SK-N-SH treated with all-trans-retinoic acid at 6 μM for 48 hours (cell line): ENCODE data around the gene MYBPC1.
A peak's percentile ranks its signal among the peaks of the same experiment; 100 is the strongest.
"Not testable (repeated sequence)": the region's sequence is repeated elsewhere in the genome, so short reads cannot be mapped to it uniquely, and the experiment has no call there.

Experiments used
- ATAC-seq: fragments of 200-7000 bp; cut with Tn5 transposase; 3 replicates; pipeline ENCODE4 v1.9.1; 2020; ENCODE audit warnings: mild to moderate bottlenecking, moderate library complexity
- ARNTL ChIP-seq: fragments of 450-650 bp; formaldehyde crosslinking; IDR thresholded peaks from 2 replicates; pipeline ENCODE4 v1.5.0; 2020; ENCODE audit warnings: low read depth, mild to moderate bottlenecking, moderate library complexity, borderline replicate concordance
- BACH2 ChIP-seq: fragments of 250-450 bp; sonication (Bioruptor Pico); IDR thresholded peaks from 2 replicates; pipeline ENCODE4 v1.9.0; 2021; ENCODE audit warnings: mild to moderate bottlenecking, borderline replicate concordance
- CSDC2 ChIP-seq: fragments of 250-450 bp; sonication (Bioruptor Pico); IDR thresholded peaks from 2 replicates; pipeline ENCODE4 v1.5.0; 2020; ENCODE audit warnings: mild to moderate bottlenecking, moderate library complexity
- ESRRG ChIP-seq: fragments of 250-450 bp; sonication (Bioruptor Pico); IDR thresholded peaks from 2 replicates; pipeline ENCODE4 v1.6.1; 2021; ENCODE audit warnings: mild to moderate bottlenecking
- OSR1 ChIP-seq: fragments of 250-450 bp; sonication (Bioruptor Pico); IDR thresholded peaks from 2 replicates; pipeline ENCODE4 v1.8.0; 2022; ENCODE audit warnings: moderate library complexity, mild to moderate bottlenecking, inconsistent platforms
- RARB ChIP-seq: fragments of 250-450 bp; sonication (Bioruptor Pico); IDR thresholded peaks from 2 replicates; pipeline ENCODE4 v1.8.0; 2021; ENCODE audit warnings: mild to moderate bottlenecking, moderate library complexity
- SNAI2 ChIP-seq: fragments of 250-450 bp; sonication (Bioruptor Pico); IDR thresholded peaks from 2 replicates; pipeline ENCODE4 v1.5.0; 2020; ENCODE audit warnings: mild to moderate bottlenecking, moderate library complexity
- TCF4 ChIP-seq: fragments of 250-450 bp; sonication (Bioruptor Pico); IDR thresholded peaks from 2 replicates; pipeline ENCODE4 v1.8.0; 2021; ENCODE audit warnings: mild to moderate bottlenecking, moderate library complexity, borderline replicate concordance
- TOX ChIP-seq: fragments of 250-450 bp; sonication (Bioruptor Pico); IDR thresholded peaks from 2 replicates; pipeline ENCODE4 v1.8.0; 2021; ENCODE audit warnings: mild to moderate bottlenecking, moderate library complexity, borderline replicate concordance
- ZFP30 ChIP-seq: fragments of 450-650 bp; formaldehyde crosslinking; IDR thresholded peaks from 2 replicates; pipeline ENCODE4 v1.5.0; 2022; ENCODE audit warnings: mild to moderate bottlenecking, moderate library complexity
- ZNF565 ChIP-seq: fragments of 450-650 bp; formaldehyde crosslinking; conservative IDR thresholded peaks from 2 replicates; pipeline ENCODE4 v1.5.0; 2020; ENCODE audit warnings: low read depth, mild to moderate bottlenecking, moderate library complexity
- ZNF70 ChIP-seq: fragments of 450-650 bp; formaldehyde crosslinking; IDR thresholded peaks from 2 replicates; pipeline ENCODE4 v1.5.0; 2020; ENCODE audit warnings: mild to moderate bottlenecking, moderate library complexity
- ZNF8 ChIP-seq: fragments of 450-650 bp; formaldehyde crosslinking; IDR thresholded peaks from 2 replicates; pipeline ENCODE4 v1.5.0; 2020; ENCODE audit warnings: mild to moderate bottlenecking, moderate library complexity
- TF ChIP-seq, protein P1 (sequence below): fragments of 250-450 bp; sonication (Bioruptor Pico); IDR thresholded peaks from 2 replicates; pipeline ENCODE4 v1.5.1; 2021; ENCODE audit warnings: mild to moderate bottlenecking, moderate library complexity
- TF ChIP-seq, protein P2 (sequence below): fragments of 250-450 bp; sonication (Bioruptor Pico); IDR thresholded peaks from 2 replicates; pipeline ENCODE4 v1.5.1; 2020; ENCODE audit warnings: low read depth, mild to moderate bottlenecking, moderate library complexity

MYBPC1 gene, protein sequence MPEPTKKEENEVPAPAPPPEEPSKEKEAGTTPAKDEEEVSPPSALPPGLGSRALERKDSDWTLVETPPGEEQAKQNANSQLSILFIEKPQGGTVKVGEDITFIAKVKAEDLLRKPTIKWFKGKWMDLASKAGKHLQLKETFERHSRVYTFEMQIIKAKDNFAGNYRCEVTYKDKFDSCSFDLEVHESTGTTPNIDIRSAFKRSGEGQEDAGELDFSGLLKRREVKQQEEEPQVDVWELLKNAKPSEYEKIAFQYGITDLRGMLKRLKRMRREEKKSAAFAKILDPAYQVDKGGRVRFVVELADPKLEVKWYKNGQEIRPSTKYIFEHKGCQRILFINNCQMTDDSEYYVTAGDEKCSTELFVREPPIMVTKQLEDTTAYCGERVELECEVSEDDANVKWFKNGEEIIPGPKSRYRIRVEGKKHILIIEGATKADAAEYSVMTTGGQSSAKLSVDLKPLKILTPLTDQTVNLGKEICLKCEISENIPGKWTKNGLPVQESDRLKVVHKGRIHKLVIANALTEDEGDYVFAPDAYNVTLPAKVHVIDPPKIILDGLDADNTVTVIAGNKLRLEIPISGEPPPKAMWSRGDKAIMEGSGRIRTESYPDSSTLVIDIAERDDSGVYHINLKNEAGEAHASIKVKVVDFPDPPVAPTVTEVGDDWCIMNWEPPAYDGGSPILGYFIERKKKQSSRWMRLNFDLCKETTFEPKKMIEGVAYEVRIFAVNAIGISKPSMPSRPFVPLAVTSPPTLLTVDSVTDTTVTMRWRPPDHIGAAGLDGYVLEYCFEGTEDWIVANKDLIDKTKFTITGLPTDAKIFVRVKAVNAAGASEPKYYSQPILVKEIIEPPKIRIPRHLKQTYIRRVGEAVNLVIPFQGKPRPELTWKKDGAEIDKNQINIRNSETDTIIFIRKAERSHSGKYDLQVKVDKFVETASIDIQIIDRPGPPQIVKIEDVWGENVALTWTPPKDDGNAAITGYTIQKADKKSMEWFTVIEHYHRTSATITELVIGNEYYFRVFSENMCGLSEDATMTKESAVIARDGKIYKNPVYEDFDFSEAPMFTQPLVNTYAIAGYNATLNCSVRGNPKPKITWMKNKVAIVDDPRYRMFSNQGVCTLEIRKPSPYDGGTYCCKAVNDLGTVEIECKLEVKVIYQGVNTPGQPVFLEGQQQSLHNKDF

DNA sequence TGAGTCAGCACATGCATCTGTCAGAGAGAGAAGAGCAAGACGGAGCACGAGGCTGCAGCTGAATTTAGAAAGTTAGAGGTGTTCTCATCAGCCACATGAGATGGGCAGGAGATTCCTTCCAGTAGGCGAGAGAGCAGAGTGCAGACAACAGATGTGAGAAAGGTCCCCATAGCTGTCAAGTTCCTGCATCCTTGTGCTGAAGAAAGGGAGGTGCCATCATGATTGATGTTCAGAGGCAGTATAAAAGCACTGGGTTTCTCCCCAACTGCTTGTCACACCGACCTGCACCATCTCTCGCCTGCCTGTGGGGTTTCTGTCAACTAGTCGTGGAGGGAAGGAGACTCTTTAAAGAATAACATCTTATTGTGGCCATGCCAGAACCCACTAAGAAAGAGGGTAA lies at the start of gene MYBPC1:
MYBPC1 (plus strand) TSS at position 272 of the 400 bp plus-strand sequence; CDS start at position 372, 100 bp downstream.
- TF ChIP-seq ARNTL (CRISPR knock-in tag) = no peak
- TF ChIP-seq, protein P1, sequence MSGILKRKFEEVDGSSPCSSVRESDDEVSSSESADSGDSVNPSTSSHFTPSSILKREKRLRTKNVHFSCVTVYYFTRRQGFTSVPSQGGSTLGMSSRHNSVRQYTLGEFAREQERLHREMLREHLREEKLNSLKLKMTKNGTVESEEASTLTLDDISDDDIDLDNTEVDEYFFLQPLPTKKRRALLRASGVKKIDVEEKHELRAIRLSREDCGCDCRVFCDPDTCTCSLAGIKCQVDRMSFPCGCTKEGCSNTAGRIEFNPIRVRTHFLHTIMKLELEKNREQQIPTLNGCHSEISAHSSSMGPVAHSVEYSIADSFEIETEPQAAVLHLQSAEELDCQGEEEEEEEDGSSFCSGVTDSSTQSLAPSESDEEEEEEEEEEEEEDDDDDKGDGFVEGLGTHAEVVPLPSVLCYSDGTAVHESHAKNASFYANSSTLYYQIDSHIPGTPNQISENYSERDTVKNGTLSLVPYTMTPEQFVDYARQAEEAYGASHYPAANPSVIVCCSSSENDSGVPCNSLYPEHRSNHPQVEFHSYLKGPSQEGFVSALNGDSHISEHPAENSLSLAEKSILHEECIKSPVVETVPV = no peak
- TF ChIP-seq ZFP30 (CRISPR knock-in tag) = no peak
- TF ChIP-seq TCF4 (CRISPR knock-in tag) = no peak
- no peak for TF ChIP-seq OSR1 (CRISPR knock-in tag)
- TF ChIP-seq, protein P2, sequence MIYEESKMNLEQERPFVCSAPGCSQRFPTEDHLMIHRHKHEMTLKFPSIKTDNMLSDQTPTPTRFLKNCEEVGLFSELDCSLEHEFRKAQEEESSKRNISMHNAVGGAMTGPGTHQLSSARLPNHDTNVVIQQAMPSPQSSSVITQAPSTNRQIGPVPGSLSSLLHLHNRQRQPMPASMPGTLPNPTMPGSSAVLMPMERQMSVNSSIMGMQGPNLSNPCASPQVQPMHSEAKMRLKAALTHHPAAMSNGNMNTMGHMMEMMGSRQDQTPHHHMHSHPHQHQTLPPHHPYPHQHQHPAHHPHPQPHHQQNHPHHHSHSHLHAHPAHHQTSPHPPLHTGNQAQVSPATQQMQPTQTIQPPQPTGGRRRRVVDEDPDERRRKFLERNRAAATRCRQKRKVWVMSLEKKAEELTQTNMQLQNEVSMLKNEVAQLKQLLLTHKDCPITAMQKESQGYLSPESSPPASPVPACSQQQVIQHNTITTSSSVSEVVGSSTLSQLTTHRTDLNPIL (CRISPR knock-in tag) = no peak
- TF ChIP-seq BACH2 (CRISPR knock-in tag) = no peak
- ATAC-seq = no peak

DNA sequence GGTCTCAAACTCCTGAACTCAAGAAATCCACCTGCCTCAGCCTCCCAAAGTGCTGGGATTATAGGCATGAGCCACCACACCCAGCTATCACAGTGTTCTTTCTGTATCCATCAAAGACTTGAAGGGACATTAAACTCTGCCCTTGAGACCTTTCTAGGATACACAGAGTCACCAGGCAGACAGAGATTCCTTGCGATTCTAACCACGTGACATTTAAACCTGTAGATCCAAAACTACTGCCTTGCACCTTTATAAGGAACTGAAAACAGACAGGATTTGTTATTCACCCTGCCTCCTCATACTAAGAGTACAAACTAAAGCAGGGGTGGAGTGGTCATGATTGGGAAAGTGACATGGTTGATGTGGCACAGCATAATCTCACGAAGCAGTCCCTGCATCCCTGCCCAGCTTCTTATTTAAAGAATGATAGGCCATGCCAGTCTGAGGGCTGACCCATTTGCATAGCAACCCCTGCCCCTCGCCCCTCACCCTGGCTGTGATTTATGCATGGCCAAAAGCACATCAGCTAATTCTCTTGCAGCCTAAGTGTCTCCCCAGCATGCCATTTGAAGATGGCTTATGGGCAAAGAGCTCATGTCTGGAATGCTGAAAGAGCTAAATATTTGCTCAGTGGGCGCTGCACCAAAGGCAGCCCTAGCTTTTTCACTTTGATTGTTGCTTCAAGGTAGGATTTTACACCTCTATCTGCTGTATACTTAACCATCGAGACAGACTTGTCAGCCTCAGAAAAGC lies 43.2 kb upstream of the MYBPC1 start:
- no peak for ATAC-seq
- TF ChIP-seq CSDC2 (CRISPR knock-in tag) (no peak), SNAI2 (CRISPR knock-in tag) (no peak), ZNF8 (CRISPR knock-in tag) (no peak), ESRRG (no peak), BACH2 (CRISPR knock-in tag) (no peak), ZNF565 (CRISPR knock-in tag) (no peak), RARB (no peak), TOX (CRISPR knock-in tag) (no peak), ZNF70 (CRISPR knock-in tag) (no peak)
- TF ChIP-seq, protein P1 = no peak
- TF ChIP-seq, protein P2 (CRISPR knock-in tag) = no peak

DNA sequence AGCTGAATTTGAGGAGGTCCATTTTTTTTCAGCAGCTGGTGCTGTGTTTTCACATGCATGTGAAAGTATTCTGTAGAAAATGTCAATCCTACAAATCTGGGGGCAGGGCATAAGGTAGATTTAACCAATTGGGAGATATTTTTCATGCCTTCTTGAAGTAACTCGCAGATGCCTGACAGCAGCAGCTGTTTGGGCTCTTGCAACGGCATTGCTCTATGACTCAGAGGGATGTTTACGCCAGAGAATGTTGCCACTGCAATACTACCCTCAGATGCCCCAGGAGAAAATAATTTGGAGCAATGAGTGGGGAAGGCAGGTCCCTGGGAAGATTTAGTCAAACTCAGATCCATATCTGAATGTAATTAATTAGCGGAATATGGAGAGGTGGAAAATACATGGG lies 42.5 kb upstream of the MYBPC1 start:
- TF ChIP-seq ZFP30 (CRISPR knock-in tag) = no peak
- TF ChIP-seq, protein P1 = no peak
- peak; percentile 40; the same call in 1 of the 3 replicates for ATAC-seq

DNA sequence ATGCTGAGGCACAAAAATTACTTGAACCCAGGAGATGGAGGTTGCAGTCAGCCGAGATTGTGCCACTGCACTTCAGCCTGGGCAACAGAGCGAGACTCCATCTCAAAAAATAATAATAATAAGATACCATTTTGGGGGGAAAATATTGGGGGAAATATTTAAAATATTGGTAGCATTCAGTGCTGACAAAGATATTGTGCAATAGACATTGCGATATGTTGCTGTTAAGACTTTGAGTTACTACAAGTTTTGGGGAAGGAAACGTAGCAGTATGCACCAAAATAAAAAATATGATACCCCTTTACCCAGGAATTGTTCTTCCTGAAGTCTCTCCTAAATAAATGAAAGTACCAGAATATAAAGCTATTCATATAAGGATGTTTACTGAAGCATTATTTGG lies 37.7 kb upstream of the MYBPC1 start:
- TF ChIP-seq ZNF8 (CRISPR knock-in tag) (no peak), ARNTL (CRISPR knock-in tag) (no peak), OSR1 (CRISPR knock-in tag) (no peak), SNAI2 (CRISPR knock-in tag) (no peak)
- no peak for ATAC-seq

DNA sequence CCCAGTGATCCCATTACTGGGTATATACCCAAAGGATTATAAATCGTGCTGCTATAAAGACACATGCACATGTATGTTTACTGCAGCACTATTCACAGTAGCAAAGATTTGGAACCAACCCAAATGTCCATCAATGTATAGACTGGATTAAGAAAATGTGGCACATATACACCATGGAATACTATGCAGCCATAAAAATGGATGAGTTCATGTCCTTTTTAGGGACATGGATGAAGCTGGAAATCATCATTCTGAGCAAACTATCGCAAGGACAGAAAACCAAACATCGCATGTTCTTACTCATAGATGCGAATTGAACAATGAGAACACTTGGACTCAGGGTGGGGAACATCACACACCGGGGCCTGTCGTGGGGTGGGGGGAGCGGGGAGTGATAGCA lies 36.0 kb upstream of the MYBPC1 start:
- not testable (repeated sequence) for ATAC-seq
